ENCODE data around the gene FCGBP. TPM values are rescaled to one million over a fixed set of nuclear protein-coding genes. Genes with fewer than 3 reads are reported as not detected.

The FCGBP gene
- 0.52 and 0.80 TPM in 2 replicates for total RNA-seq (2014; rRNA removed)
- Bru-seq, nascent RNA, result percentile 13 among the genes with signal in this experiment
- percentile 23 among the genes with signal in this experiment for BruChase-seq, experiment 1, labeled RNA remaining after a 6-hour chase
- BruChase-seq, experiment 2, labeled RNA remaining after a 2-hour chase, result percentile 21 among the genes with signal in this experiment
- long read RNA-seq, partial matches to known transcripts, result 3 of 5 reads
- long read RNA-seq, other reads (novel, unspliced or antisense), result 2 of 5 reads

- ChIA-PET CTCF (no interaction called here), POLR2A (ENCODE audit: unreplicated experiment) (no interaction called here)
These were observed at the start of gene FCGBP for GRCh38 chr19:39934584-39935363. Gene FCGBP (minus strand): TSS chr19:39934634.

GRCh38 chr19:39983695-39984300, 49.4 kb upstream of the FCGBP start:
- Histone ChIP-seq H3K27me3 (ENCODE audit: low read length) (no peaks in the 10 kb centered on the region), H3K79me2 (ENCODE audit: low read length) (peaks cover 11% of the 10 kb centered on the region), H3K36me3 (ENCODE audit: low read depth, low read length) (peaks cover 43% of the 10 kb centered on the region), H2AFZ (ENCODE audit: low read length) (no peak overlapping the region), H3K4me2 (ENCODE audit: low read length) (no peak overlapping the region), H3K27ac (ENCODE audit: low read length) (no peak overlapping the region), H3K9me3 (ENCODE audit: low read length) (peaks cover 15% of the 10 kb centered on the region), H3K4me3 (ENCODE audit: low read length) (no peak overlapping the region), H4K20me1 (ENCODE audit: low read length) (no peaks in the 10 kb centered on the region), H3K4me1 (ENCODE audit: insufficient read depth, low read length) (no peaks in the 10 kb centered on the region), H3K9me2 (replicated peaks; ENCODE audit: low read length) (no peaks in the 10 kb centered on the region), H3F3A (ENCODE audit: low read length, unreplicated experiment) (no peaks in the 10 kb centered on the region), H3K9ac (ENCODE audit: low read length) (no peak overlapping the region)
- no TSS peak for BruUV-seq (replicated peaks)
- no peak for ATAC-seq
- TF ChIP-seq CTCF (conservative IDR thresholded peaks at IDR 0.05; ENCODE audit: low read depth, low read length), result no peak
- no peak for TF ChIP-seq EZH2 (IDR thresholded peaks at IDR 0.05; ENCODE audit: low read length, unreplicated experiment)
- intact Hi-C loops (cut with micrococcal nuclease), result loop anchor here (10.0 kb wide), 1 partner anchor 111 kb away; the partner anchor contains the start of gene ZNF780A
- ChIA-PET CTCF (no interaction called here), POLR2A (ENCODE audit: unreplicated experiment) (no interaction called here)
- DNase-seq, result no peak

More at GRCh38 chr19:39934584-39935363, at the start of gene FCGBP:
- Histone ChIP-seq H3K9ac (ENCODE audit: low read length) (no peak within 1 kb of the TSS), H3K4me1 (ENCODE audit: insufficient read depth, low read length) (no peaks in the 10 kb centered on the region), H3K4me3 (ENCODE audit: low read length) (no peak within 1 kb of the TSS), H3K9me3 (ENCODE audit: low read length) (no peaks in the 10 kb centered on the region), H2AFZ (ENCODE audit: low read length) (no peak within 1 kb of the TSS), H4K20me1 (ENCODE audit: low read length) (no peaks in the 10 kb centered on the region), H3K4me2 (ENCODE audit: low read length) (no peak within 1 kb of the TSS), H3K27ac (ENCODE audit: low read length) (no peak within 1 kb of the TSS), H3K27me3 (ENCODE audit: low read length) (no peaks in the 10 kb centered on the region), H3K9me2 (replicated peaks; ENCODE audit: low read length) (no peaks in the 10 kb centered on the region), H3K36me3 (ENCODE audit: low read depth, low read length) (no peaks in the 10 kb centered on the region), H3K79me2 (ENCODE audit: low read length) (no peaks in the 10 kb centered on the region), H3F3A (ENCODE audit: low read length, unreplicated experiment) (no peaks in the 10 kb centered on the region)
- TF ChIP-seq EZH2phosphoT487 (IDR thresholded peaks at IDR 0.05; ENCODE audit: borderline replicate concordance, low read length) (no peak), CTCF (conservative IDR thresholded peaks at IDR 0.05; ENCODE audit: low read depth, low read length) (no peak), EZH2 (IDR thresholded peaks at IDR 0.05; ENCODE audit: low read length, unreplicated experiment) (no peak)
- BruUV-seq (replicated peaks), result no TSS peak
- intact Hi-C loops (cut with micrococcal nuclease), result no loop called here
- ATAC-seq (no peak), DNase-seq (no peak)
